ENCODE measurements around the gene NCL.
A peak's percentile ranks its signal among the peaks of the same experiment; 100 is the strongest.
"Not testable (repeated sequence)": the region's sequence is repeated elsewhere in the genome, so short reads cannot be mapped to it uniquely, and the experiment has no call there.

NCL gene

DNA sequence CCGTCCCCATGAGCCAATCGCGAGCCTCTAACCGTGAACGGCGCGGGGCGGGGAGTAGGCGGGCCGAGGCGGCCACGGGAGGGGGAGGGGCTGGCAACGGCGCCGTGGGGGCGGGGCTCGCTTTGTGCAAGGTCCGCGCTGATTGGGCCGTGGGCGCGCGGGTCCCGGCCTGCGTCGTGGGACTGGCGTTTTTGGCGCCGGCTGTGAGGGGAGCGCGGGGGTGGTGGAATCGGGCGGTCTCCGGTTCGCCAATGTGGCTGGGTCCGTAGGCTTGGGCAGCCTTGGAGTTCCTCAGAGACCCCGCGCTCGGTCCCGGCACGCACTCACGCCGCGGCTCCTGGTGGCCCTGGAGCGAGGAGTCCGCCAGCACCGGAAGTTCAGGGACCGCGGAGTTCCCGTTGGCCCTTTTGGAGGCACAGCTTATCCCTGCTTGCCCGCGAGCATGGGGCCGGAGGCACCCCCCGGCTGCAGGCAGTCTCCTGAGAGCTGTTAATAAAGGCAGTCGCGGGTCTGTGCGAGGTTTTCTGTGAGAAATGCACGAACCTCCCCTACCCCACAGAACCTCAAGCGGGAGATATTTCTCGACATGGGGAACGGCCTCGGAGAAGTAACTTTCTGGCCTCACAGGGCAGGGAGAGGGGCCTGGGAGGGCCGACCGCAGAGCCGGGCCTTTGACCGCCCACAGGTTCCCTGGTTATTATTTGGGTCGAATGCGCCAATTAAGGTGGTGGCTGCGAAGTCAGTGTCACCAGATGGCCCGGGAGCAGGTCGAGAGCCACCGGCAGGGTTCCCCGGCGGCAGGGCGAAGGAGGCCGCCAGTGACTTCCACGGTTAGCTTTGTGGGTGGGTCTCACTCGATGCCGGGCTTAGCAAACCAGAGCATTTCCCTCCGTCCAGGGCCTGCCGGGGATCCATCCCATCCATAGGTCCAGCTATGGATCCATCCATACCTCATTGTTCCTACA, 574 bp upstream of the NCL start:
- TF ChIP-seq, protein P1, sequence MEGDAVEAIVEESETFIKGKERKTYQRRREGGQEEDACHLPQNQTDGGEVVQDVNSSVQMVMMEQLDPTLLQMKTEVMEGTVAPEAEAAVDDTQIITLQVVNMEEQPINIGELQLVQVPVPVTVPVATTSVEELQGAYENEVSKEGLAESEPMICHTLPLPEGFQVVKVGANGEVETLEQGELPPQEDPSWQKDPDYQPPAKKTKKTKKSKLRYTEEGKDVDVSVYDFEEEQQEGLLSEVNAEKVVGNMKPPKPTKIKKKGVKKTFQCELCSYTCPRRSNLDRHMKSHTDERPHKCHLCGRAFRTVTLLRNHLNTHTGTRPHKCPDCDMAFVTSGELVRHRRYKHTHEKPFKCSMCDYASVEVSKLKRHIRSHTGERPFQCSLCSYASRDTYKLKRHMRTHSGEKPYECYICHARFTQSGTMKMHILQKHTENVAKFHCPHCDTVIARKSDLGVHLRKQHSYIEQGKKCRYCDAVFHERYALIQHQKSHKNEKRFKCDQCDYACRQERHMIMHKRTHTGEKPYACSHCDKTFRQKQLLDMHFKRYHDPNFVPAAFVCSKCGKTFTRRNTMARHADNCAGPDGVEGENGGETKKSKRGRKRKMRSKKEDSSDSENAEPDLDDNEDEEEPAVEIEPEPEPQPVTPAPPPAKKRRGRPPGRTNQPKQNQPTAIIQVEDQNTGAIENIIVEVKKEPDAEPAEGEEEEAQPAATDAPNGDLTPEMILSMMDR (IDR thresholded peaks at IDR 0.05; ENCODE audit: insufficient read depth, low read length, poor library complexity, severe bottlenecking): no peak
- no peak for TF ChIP-seq EZH2phosphoT487 (conservative IDR thresholded peaks at IDR 0.05; ENCODE audit: low read length)
- Histone ChIP-seq H3K9ac (ENCODE audit: low read length) (peak overlapping the region; percentile 98), H3K36me3 (ENCODE audit: low read length) (peaks cover 35% of the 10 kb centered on the region), H3F3A (ENCODE audit: insufficient read depth) (peaks cover 44% of the 10 kb centered on the region), H3K9me3 (ENCODE audit: insufficient read depth, low read length) (no peaks in the 10 kb centered on the region), H3K9me2 (replicated peaks; ENCODE audit: insufficient read depth, low read length) (no peaks in the 10 kb centered on the region), H3K4me3 (ENCODE audit: insufficient read depth, low read length, poor library complexity, severe bottlenecking) (peak overlapping the region; percentile 75), H3K27me3 (ENCODE audit: low read length) (no peaks in the 10 kb centered on the region), H3K27ac (ENCODE audit: low read depth, low read length) (peak overlapping the region; percentile 74), H2AFZ (ENCODE audit: low read depth, low read length, severe bottlenecking) (peak overlapping the region; percentile 73), H4K20me1 (ENCODE audit: low read depth, low read length) (peaks cover 33% of the 10 kb centered on the region), H3K79me2 (ENCODE audit: insufficient read depth, low read length) (peaks cover 40% of the 10 kb centered on the region), H3K4me2 (ENCODE audit: low read depth, low read length, poor library complexity, severe bottlenecking) (peak overlapping the region; percentile 81)

DNA sequence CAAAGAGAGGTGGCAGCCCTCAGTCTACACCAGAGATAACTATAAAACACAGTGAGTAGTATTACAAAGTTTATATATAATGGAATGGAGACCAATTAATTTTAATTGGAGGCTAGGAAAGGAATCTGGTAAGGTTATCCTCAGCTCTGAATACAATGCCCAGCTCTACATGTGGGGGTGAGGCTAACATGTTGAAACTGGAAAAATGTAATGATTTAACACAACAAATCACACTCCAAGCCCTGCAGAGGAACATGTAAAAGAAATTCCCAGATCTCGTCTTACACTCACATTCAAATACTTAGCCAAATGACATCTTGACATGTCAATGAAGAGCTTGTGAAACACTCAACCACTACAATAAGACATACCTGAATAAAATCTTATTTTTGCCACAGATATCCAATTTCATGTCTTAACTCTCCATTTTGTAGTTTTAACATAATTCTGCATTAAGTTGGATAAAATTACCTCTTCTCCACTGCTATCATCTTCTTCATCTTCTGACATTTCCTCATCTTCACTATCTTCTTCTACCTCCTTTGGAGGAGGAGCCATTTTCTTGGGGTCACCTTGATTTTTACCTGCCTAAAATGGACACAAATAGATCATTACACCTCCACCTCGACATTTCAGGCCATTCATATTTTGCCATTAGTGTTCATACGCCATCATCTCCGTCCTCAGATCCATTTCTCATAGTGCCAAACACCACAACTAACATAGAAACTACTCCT, 1.4 kb downstream of the NCL start:
- peaks cover 62% of the 10 kb centered on the region for H3F3A ChIP-seq (ENCODE audit: insufficient read depth)
- TF ChIP-seq EZH2phosphoT487 (conservative IDR thresholded peaks at IDR 0.05; ENCODE audit: low read length): no peak
- TF ChIP-seq, protein P1 (IDR thresholded peaks at IDR 0.05; ENCODE audit: insufficient read depth, low read length, poor library complexity, severe bottlenecking): no peak
- peaks cover 53% of the 10 kb centered on the region for H3K36me3 ChIP-seq (ENCODE audit: low read length)
- no peaks in the 10 kb centered on the region for H3K9me3 ChIP-seq (ENCODE audit: insufficient read depth, low read length)
- H3K9ac ChIP-seq (ENCODE audit: low read length): peak overlapping the region; percentile 98
- H3K4me3 ChIP-seq (ENCODE audit: insufficient read depth, low read length, poor library complexity, severe bottlenecking): peak overlapping the region; percentile 79
- H3K27me3 ChIP-seq (ENCODE audit: low read length): no peaks in the 10 kb centered on the region
- H4K20me1 ChIP-seq (ENCODE audit: low read depth, low read length): peaks cover 48% of the 10 kb centered on the region
- H3K27ac ChIP-seq (ENCODE audit: low read depth, low read length): peak overlapping the region; percentile 89
- H2AFZ ChIP-seq (ENCODE audit: low read depth, low read length, severe bottlenecking): no peak overlapping the region
- peak overlapping the region; percentile 71 for H3K4me2 ChIP-seq (ENCODE audit: low read depth, low read length, poor library complexity, severe bottlenecking)
- H3K9me2 ChIP-seq (replicated peaks; ENCODE audit: insufficient read depth, low read length): no peaks in the 10 kb centered on the region
- H3K79me2 ChIP-seq (ENCODE audit: insufficient read depth, low read length): peaks cover 40% of the 10 kb centered on the region

DNA sequence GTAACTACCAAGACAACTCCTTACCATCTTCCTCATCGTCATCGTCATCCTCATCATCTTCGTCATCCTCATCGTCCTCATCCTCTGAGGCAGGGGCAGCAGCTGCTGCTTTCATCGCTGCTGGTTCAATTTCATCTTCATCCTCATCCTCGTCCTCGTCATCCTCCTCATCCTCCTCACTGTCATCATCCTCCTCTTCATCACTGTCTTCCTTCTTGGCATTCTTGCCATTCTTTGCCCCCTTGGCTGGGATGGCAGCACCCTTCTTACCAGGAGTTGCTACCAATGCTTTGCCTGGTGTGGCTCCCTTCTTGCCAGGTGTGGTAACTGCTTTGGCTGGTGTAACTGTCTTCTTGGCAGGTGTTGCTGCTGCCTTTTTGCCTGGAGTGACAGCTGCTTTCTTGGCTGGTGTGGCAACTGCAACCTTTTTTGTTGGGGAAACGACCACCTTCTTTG, 2.7 kb downstream of the NCL start:
- Histone ChIP-seq H3K79me2 (ENCODE audit: insufficient read depth, low read length) (peaks cover 40% of the 10 kb centered on the region), H3K9ac (ENCODE audit: low read length) (no peak overlapping the region), H3K27me3 (ENCODE audit: low read length) (no peaks in the 10 kb centered on the region), H3K9me2 (replicated peaks; ENCODE audit: insufficient read depth, low read length) (no peaks in the 10 kb centered on the region), H3K9me3 (ENCODE audit: insufficient read depth, low read length) (no peaks in the 10 kb centered on the region), H3F3A (ENCODE audit: insufficient read depth) (peaks cover 74% of the 10 kb centered on the region), H2AFZ (ENCODE audit: low read depth, low read length, severe bottlenecking) (no peak overlapping the region), H3K4me2 (ENCODE audit: low read depth, low read length, poor library complexity, severe bottlenecking) (no peak overlapping the region), H4K20me1 (ENCODE audit: low read depth, low read length) (peaks cover 61% of the 10 kb centered on the region), H3K4me3 (ENCODE audit: insufficient read depth, low read length, poor library complexity, severe bottlenecking) (no peak overlapping the region), H3K36me3 (ENCODE audit: low read length) (peaks cover 67% of the 10 kb centered on the region), H3K27ac (ENCODE audit: low read depth, low read length) (no peak overlapping the region)
- TF ChIP-seq, protein P1 (IDR thresholded peaks at IDR 0.05; ENCODE audit: insufficient read depth, low read length, poor library complexity, severe bottlenecking): no peak
- no peak for TF ChIP-seq EZH2phosphoT487 (conservative IDR thresholded peaks at IDR 0.05; ENCODE audit: low read length)

DNA sequence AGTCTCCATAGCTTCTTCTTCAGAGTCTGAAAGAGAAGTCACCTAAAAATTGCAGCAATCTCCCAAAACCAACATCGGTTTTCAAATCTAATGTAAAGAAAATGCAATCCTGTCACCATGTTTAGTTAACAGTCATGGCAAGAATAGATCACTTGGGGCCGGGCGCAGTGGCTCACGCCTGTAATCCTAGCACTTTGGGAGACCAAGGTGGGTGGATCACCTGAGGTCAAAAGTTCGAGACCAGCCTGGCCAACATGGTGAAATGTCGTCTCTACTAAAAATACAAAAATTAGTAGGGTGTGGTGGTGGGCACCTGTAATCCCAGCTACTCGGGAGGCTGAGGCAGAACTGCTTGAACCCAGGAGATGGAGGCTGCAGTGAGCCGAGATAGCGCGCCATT, 3.4 kb downstream of the NCL start:
- peaks cover 40% of the 10 kb centered on the region for H3K79me2 ChIP-seq (ENCODE audit: insufficient read depth, low read length)

More for the DNA sequence above, 3.4 kb downstream of the NCL start:
- Histone ChIP-seq H4K20me1 (ENCODE audit: low read depth, low read length) (peaks cover 68% of the 10 kb centered on the region), H3K36me3 (ENCODE audit: low read length) (peaks cover 74% of the 10 kb centered on the region), H3F3A (ENCODE audit: insufficient read depth) (peaks cover 75% of the 10 kb centered on the region)
- not testable (repeated sequence) for H3K9ac ChIP-seq (ENCODE audit: low read length); H3K27ac ChIP-seq (ENCODE audit: low read depth, low read length); H3K9me3 ChIP-seq (ENCODE audit: insufficient read depth, low read length); H3K4me2 ChIP-seq (ENCODE audit: low read depth, low read length, poor library complexity, severe bottlenecking); H2AFZ ChIP-seq (ENCODE audit: low read depth, low read length, severe bottlenecking); H3K9me2 ChIP-seq (replicated peaks; ENCODE audit: insufficient read depth, low read length); H3K4me3 ChIP-seq (ENCODE audit: insufficient read depth, low read length, poor library complexity, severe bottlenecking); H3K27me3 ChIP-seq (ENCODE audit: low read length)

All from SU-DHL-6 (cell line).